Transverse colon (tissue), 4 donors: ENCODE data around the gene WNK4. TPM values are rescaled to one million over a fixed set of nuclear protein-coding genes. Genes with fewer than 3 reads are reported as not detected.

Experiments
- DNase-seq: peaks from one replicate; pipeline ENCODE4 v3.0.0-alpha.2; 2019
- H3K27ac ChIP-seq, 4 donors: fragments of 200-600 bp; sonication (generic); 2 replicates each; pipeline ENCODE4 v1.5.1; 2016 to 2018; ENCODE audit warnings: inconsistent platforms in 4 of 4
- H3K27me3 ChIP-seq: fragments of 200-600 bp; sonication (generic); 2 replicates; pipeline ENCODE4 v1.5.1; 2017; ENCODE audit warnings: inconsistent platforms
- H3K36me3 ChIP-seq, 4 donors: fragments of 200-600 bp; sonication (generic); 2 replicates each; pipeline ENCODE4 v1.5.1; 2017 to 2019; ENCODE audit warnings: inconsistent platforms in 4 of 4
- H3K4me1 ChIP-seq, 4 donors: fragments of 200-600 bp; sonication (generic); 2 replicates each; pipeline ENCODE4 v1.5.1; 2017 to 2020; ENCODE audit warnings: inconsistent platforms in 4 of 4
- H3K4me3 ChIP-seq, 4 donors: fragments of 200-600 bp; sonication (generic); 1 replicate in 1 of 4; 2 replicates in 3 of 4; pipeline versions ENCODE4 v1.5.1 to v1.6.1; 2017 to 2019; ENCODE audit warnings: inconsistent platforms in 4 of 4
- H3K9me3 ChIP-seq, 2 donors: fragments of 200-600 bp; sonication (generic); 2 replicates each; pipeline ENCODE4 v1.5.1; 2017 to 2019; ENCODE audit warnings: inconsistent platforms in 2 of 2
- CTCF ChIP-seq, 5 experiments: fragments of 200-600 bp in 3 of 5; fragments of 450-650 bp in 2 of 5; sonication (generic) in 3 of 5; IDR thresholded peaks; 1 replicate in 2 of 5; 2 replicates in 3 of 5; pipeline ENCODE4 v1.5.1; 2016 to 2017; ENCODE audit warnings: antibody characterized with exemption in 5 of 5, inconsistent platforms in 3 of 5, mild to moderate bottlenecking in 2 of 5, moderate library complexity in 1 of 5
- EP300 ChIP-seq: sonication (generic); formaldehyde crosslinking; IDR thresholded peaks from one replicate; pipeline ENCODE4 v1.6.1; 2017; ENCODE audit warnings: antibody characterized with exemption, low read depth
- POLR2A ChIP-seq: fragments of 450-650 bp; IDR thresholded peaks from one replicate; pipeline ENCODE4 v1.6.1; 2016; ENCODE audit warnings: antibody characterized with exemption, mild to moderate bottlenecking, moderate library complexity
- POLR2AphosphoS5 ChIP-seq, 3 donors: sonication (generic); formaldehyde crosslinking; IDR thresholded peaks; one replicate each; pipeline ENCODE4 v1.6.1; 2016; ENCODE audit warnings: antibody characterized with exemption in 3 of 3
- WGBS, 2 donors: methylation state at CpG; one replicate each; pipeline ENCODE4 v1.1.5; 2018; ENCODE audit warnings: low coverage in 1 of 2; 5-methylcytosine and 5-hydroxymethylcytosine counted together
- in situ Hi-C, 4 donors: fragments of 200-750 bp; cut with MboI; loops; one replicate each; pipeline versions ENCODE4 v1.15.0 to v1.15.1; 2017; ENCODE audit warnings: low sequenced_read_pairs in 3 of 4, low pct_ligation_motif_present in 1 of 4, low pct_unique_long_range_greater_than_20kb in 1 of 4
- intact Hi-C: fragments of 100-400 bp; cut with DNase I; formaldehyde crosslinking; loops from one replicate; pipeline ENCODE4 v1.15.1; 2023; ENCODE audit warnings: low total_unique reads
- total RNA-seq, 4 donors: library from RNA; depleted of rRNA; stranded (reverse); fragments of >200 nt; gene quantifications; one replicate each; pipeline ENCODE4 v1.1.0, GENCODE V29; 2016

The WNK4 gene
- total RNA-seq, 4 donors from 2014 or later: 17.9 to 87.6 (median 40.9) TPM

DNA sequence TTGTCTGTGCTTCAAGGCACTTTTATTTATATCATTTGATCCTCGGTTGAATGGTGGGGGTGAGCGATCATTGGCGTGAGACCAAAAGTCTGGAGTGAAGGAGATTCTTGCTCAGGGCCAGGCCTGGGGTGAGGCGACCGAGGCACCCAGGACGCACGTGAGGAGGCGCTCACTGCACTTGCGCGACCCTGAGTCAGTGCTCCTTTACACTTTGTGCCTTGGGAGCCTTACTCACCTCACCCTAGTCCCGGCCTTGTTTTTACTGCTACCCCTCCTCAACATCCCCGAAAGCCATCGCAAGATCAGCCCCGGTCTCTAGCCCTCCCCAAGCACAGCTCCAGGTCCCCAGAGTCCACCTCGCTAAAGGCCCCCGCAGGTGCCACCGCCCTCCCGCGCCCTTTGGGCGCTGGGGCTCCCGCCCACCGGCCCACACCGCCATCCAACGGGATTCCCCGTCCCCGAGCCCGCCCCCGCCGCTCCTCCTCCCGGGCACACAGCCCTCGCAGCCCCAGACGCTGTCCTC is 36.1 kb upstream of the WNK4 start:
- intact Hi-C loops: no loop called here
- Histone ChIP-seq H3K36me3 (no peaks in the 10 kb centered on the region), H3K27me3 (no peaks in the 10 kb centered on the region), H3K9me3 (no peaks in the 10 kb centered on the region), H3K27ac (peak overlapping the region; percentile 85 to 93 (median 90)), H3K4me3 (peak overlapping the region; percentile 49 to 88 (median 60)), H3K4me1 (peaks cover 12 to 18% (median 14%) of the 10 kb centered on the region in 4 donors)
- DNase-seq: peak; percentile 80
- WGBS, 2 donors: 0 to 2% methylated on average over 9 to 31 of the region's 32 CpGs
- in situ Hi-C loops: no loop called here
- TF ChIP-seq POLR2AphosphoS5 (IDR thresholded peaks at IDR 0.05) (no peak), CTCF (IDR thresholded peaks at IDR 0.05) (peak in 1 of 5 experiments; percentile 6)

DNA sequence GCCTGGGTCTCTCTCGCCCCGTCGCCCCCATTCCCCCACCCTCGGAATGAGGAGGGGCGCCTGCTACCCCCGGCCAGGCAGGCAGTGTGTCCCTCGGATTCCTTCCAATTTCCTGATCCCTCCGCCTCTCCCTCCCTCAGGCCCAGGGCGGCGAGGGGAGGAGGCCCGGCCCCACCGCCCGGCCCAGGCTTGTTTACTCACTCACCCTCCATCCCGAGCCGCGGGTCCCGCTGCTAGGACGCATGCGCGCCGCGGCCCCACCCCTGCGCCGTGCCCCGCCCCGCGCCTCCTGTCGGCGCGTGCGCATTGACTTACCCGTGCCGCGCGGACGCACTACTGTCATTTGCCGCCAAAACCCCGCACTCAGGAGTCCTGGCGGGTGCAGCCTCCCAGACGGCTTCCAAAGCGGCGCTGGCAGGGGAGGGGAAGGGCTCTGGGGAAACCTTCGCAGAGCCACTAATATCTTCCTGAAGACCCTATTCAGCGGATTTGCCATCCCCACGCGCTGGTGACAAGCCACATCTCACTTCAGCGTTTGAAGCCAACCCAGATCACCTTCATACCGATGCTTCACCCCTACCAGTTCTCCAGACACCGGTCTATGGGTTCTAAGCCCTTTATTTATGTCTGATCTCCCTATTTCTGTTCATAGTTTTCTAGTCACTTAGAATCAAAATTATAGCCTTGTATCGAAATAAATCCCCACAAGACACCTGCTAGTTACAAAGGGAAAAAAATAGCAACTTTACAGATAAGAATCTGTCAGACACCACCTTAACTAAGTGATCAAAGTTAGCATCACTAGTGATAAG is 35.4 kb upstream of the WNK4 start, which contains the start of gene EZH1:
Gene EZH1 (minus strand): TSS at position 235 of the 812 bp plus-strand sequence. CDS start 16,099 bp downstream, outside the sequence.
- Histone ChIP-seq H3K4me3 (peak within 1 kb of the TSS; percentile 49 to 88 (median 60)), H3K27ac (peak within 1 kb of the TSS; percentile 85 to 93 (median 90)), H3K9me3 (no peaks in the 10 kb centered on the region), H3K4me1 (peaks cover 12 to 19% (median 14%) of the 10 kb centered on the region in 4 donors), H3K36me3 (no peaks in the 10 kb centered on the region), H3K27me3 (no peaks in the 10 kb centered on the region)
- peak; percentile 93 for DNase-seq
- in situ Hi-C loops: no loop called here
- intact Hi-C loops: no loop called here
- 0 to 22% methylated on average over 4 to 18 of the region's 50 CpGs for WGBS, 2 donors
- peak in 2 of 5 experiments; percentile 45 to 53 for TF ChIP-seq CTCF (IDR thresholded peaks at IDR 0.05)
- TF ChIP-seq POLR2A: peak; percentile 85
- TF ChIP-seq POLR2AphosphoS5 (IDR thresholded peaks at IDR 0.05): peak; percentile 76 to 89 (median 86)
- TF ChIP-seq EP300: no peak

DNA sequence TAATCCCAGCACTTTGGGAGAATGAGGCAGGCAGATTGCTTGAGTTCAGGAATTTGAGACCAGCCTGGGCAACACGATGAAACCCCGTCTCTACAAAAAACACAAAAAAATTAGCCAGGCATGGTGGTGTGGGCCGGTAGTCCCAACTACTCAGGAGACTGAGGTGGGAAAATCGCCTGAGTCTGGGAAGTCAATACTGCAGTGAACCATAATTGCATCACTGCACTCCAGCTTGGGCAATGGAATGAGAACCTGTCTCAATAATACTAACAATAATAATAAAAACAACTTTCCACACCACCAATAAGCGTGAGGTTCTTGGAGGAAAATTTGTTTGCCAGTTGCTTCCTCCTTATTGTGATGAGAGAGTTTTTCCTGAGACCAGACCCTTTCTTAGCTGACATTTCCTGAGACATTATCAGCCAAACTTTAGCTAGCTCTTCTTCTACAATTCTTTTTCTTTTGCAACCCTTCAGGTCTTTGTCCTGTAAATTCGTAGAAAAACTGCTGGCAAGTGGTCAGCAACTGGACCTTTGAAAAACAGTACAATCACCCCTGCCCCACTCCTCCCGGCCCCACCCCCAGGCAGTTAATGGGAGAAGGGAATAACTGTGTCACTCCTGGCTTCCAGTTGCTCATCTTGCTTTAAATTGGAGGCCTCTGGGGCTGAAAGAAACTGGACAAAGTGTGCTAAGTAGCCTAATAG is 32.1 kb upstream of the WNK4 start:
- in situ Hi-C loops (no loop called here), intact Hi-C loops (no loop called here)

More for the DNA sequence above, 32.1 kb upstream of the WNK4 start:
- no peaks in the 10 kb centered on the region for H3K9me3 ChIP-seq
- no peaks in the 10 kb centered on the region for H3K27me3 ChIP-seq
- H3K27ac ChIP-seq: peak overlapping the region in 3 of 4 donors; percentile 6 to 62 (median 50)
- no peaks in the 10 kb centered on the region for H3K36me3 ChIP-seq
- TF ChIP-seq EP300: no peak
- no peak for TF ChIP-seq POLR2AphosphoS5 (IDR thresholded peaks at IDR 0.05)
- no peak for TF ChIP-seq CTCF (IDR thresholded peaks at IDR 0.05)
- no peak for TF ChIP-seq POLR2A
- DNase-seq: no peak
- peaks cover 11 to 17% (median 13%) of the 10 kb centered on the region in 4 donors for H3K4me1 ChIP-seq
- no peak overlapping the region for H3K4me3 ChIP-seq
- 69 to 89% methylated on average over 3 to 7 of the region's 7 CpGs for WGBS, 2 donors
